Superior temporal gyrus (tissue), 1 donor: ENCODE results near the gene MSH2.
A peak's percentile ranks its signal among the peaks of the same experiment; 100 is the strongest.
"Not testable (repeated sequence)": the region's sequence is repeated elsewhere in the genome, so short reads cannot be mapped to it uniquely, and the experiment has no call there.

ENCODE experiments used
- DNase-seq: peaks from one replicate; pipeline ENCODE4 v3.0.0-alpha.2; 2016; ENCODE audit errors: extremely low spot score

The MSH2 gene

DNA sequence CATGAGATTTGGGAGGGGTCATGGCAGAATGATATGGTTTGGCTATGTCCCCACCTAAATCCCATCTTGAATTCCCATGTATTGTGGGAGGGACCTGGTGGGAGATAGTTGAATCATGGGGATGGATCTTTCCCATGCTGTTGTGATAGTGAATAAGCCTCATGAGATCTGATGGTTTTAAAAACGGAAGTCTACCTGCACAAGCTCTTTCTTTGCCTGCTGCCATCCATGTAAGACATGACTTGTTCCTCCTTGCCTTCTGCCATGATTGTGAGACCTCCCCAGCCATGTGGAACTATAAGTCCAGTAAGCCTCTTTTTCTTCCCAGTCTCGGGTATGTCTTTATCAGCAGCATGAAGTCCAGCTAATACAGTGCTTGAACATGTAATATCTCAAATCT lies 5.0 kb downstream of the MSH2 start:
- DNase-seq: not testable (repeated sequence)

GRCh38 chr2:47414682-47415458 lies 11.9 kb downstream of the MSH2 start:
- DNase-seq: no peak

GRCh38 chr2:47420214-47420613 lies 17.3 kb downstream of the MSH2 start:
- DNase-seq: no peak

- not testable (repeated sequence) for DNase-seq
Measured at GRCh38 chr2:47420683-47421082, 17.7 kb downstream of the MSH2 start.

DNA sequence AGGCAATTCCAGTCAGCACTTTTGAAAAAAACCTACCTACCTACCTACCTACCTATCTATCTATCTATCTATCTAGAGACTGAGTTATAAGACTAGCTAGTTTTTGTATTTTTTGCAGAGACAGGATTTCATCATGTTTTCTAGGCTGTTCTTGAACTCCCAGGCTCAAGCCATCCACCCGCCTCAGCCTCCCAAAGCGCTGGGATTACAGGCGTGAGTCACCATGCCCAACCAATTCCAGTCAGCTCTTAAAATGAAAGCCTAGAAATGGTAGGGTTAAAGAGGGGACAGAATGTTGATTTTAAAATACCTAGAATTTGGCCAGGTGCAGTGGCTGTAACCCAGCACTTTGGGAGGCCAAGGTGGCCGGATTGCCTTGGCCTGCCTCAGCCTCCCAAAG lies 19.1 kb downstream of the MSH2 start:
- DNase-seq: no peak

DNA sequence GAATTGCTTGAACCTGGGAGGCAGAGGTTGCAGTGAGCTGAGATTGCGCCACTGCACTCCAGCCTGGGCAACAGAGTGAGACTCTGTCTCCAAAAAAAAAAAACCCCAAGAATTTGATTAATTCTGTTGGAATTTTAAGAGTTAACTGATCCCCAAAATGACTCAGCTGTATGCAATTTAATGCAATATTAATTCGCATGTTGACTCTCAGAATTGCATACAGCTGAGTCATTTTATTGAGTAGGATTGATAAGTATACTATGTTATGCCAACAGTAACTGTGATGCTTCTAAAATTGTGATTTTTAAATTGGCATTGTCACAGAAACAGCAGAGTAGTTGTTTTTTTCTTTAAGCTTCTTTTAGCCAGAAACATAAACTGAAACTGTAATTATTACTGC lies 19.6 kb downstream of the MSH2 start:
- DNase-seq: no peak

- no peak for DNase-seq
Measured at GRCh38 chr2:47426786-47427185, 23.8 kb downstream of the MSH2 start.

- no peak for DNase-seq
Measured at GRCh38 chr2:47429795-47430194, 26.8 kb downstream of the MSH2 start.

DNA sequence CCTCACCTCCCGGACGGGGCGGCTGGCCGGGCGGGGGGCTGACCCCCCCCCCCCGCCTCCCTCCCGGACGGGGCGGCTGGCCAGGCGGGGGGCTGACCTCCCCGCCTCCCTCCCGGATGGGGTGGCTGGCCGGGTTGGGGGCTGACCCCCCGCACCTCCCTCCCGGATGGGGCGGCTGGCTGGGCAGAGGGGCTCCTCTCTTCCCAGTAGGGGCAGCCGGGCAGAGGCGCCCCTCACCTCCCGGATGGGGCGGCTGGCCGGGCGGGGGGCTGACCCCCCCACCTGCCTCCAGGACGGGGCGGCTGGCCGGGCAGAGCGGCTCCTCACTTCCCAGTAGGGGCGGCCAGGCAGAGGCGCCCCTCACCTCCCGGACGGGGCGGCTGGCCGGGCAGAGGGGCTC lies 30.1 kb downstream of the MSH2 start:
- not testable (repeated sequence) for DNase-seq

DNA sequence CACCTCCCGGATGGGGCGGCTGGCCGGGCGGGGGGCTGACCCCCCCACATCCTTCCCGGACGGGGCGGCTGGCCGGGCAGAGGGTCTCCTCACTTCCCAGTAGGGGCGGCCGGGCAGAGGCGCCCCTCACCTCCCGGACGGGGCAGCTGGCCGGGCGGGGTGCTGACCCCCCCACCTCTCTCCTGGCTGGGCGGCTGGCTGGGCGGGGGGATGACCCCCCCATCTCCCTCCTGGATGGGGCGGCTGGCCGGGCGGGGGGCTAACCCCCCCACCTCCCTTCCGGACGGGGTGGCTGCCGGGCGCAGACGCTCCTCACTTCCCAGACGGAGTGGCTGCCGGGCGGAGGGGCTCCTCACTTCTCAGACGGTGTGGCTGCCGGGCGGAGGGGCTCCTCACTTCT lies 30.5 kb downstream of the MSH2 start:
- not testable (repeated sequence) for DNase-seq

GRCh38 chr2:47437287-47437686 lies 34.3 kb downstream of the MSH2 start:
- DNase-seq: peak; percentile 86

DNA sequence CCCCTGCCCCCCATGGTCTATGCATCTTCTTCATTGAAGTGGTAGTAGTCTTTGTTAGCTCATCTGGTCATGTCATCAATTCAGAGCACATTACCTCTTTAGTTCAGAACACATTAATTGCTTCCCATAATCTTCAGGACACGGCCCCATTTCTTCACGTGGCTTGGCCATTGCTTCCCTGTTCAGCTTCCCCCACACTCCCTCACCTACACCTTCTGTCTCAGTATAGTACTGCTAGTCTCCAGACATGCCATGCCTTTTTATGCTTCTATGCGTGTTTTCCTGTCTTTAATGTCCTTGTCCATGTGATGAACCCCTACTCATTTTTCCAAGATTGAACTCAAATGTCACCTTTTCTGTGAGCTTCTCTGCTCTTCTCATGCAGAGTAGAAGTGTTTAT lies 35.1 kb downstream of the MSH2 start:
- DNase-seq: no peak

- DNase-seq: no peak
Measured at GRCh38 chr2:47438783-47439182, 35.8 kb downstream of the MSH2 start.

DNA sequence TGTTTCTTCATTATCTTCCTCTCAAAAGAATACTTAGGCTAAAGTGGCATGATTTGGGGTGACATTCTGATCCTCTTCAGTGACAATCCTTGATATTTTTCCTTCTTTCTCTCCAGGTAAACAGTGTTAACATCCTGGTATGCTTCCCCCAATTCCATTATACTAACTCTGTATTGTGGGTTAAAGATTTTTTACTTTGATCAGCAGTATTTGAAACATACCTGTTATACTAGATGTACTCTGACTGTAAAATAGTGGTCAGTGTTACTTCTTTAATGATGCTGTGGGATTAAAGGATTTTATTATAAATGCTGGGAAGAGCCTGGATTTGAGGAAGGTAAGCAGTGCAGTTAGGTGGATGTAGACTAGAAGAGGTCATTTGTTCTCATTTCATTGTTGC lies 48.8 kb downstream of the MSH2 start:
- DNase-seq: no peak

- DNase-seq: no peak
Measured at GRCh38 chr2:47452761-47453160, 49.8 kb downstream of the MSH2 start.

DNA sequence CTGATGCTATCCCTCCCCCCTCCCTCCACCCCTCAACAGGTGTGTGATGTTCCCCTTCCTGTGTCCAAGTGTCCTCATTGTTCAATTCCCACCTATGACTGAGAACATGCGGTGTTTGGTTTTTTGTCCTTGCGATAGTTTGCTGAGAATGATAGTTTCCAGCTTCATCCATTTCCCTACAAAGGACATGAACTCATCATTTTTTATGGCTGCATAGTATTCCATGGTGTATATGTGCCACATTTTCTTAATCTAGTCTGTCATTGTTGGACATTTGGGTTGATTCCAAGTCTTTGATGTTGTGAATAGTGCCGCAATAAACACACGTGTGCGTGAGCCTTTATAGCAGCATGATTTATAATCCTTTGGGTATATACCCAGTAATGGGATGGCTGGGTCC lies 51.9 kb downstream of the MSH2 start:
- not testable (repeated sequence) for DNase-seq

- no peak for DNase-seq
Measured at GRCh38 chr2:47455411-47455810, 52.5 kb downstream of the MSH2 start.

- no peak for DNase-seq
Measured at GRCh38 chr2:47456851-47457250, 53.9 kb downstream of the MSH2 start.

DNA sequence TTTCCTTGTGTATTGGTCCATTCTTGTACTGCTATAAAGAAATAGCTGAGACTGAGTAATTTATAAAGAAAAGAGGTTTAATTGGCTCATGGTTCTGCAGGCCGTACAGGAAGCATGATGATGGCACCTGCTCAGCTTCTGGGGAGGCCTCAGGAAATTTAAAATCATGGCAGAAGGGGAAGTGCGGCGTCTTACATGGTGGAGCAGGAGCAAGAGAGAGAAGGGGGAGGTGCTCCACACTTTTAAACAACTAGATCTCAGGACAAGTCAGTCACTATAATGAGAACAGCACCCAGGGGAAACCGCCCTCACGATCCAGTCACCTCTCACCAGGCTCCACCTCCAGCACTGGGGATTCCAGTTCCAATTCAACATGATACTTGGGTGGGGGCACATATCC lies 54.3 kb downstream of the MSH2 start:
- no peak for DNase-seq

DNA sequence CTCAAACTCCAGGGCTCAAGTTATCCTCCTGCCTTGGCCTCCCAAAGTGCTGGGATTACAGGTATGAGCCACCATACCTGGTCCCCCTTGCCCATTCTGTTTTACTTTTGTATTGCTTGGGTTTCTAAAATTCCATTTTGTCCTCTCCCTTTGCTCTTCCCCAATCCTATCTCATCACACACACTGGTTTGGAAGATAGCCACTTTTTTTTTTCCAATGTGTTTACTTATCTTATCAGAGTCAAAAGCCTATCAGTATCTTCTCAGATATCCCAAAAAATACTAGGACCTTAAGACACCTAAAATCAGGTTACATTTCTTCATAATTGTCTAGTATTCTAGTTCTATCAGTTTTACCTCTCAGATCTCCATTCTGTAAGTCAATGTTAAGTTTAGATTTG lies 56.1 kb downstream of the MSH2 start:
- no peak for DNase-seq

DNA sequence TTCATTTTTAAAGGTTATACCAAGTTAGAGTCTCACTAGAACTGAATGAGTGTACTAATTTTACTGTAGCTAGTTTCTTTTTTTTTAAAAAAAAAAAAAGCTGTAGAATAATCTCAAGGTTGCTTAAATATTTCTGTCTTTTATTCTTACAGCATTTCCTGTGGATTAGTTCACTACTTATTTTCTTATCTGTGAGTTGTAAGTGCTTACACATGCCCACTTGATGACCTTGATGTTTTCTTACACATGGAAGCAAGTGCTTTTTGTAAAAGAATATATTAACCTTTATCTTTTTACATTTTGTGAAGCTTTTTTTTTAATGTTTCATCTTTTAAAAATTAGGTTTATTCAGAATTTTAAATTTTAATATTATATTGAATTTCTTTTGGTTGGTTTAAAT lies 57.8 kb downstream of the MSH2 start:
- DNase-seq: no peak

- no peak for DNase-seq
Measured at GRCh38 chr2:47471429-47472116, 68.6 kb downstream of the MSH2 start.

DNA sequence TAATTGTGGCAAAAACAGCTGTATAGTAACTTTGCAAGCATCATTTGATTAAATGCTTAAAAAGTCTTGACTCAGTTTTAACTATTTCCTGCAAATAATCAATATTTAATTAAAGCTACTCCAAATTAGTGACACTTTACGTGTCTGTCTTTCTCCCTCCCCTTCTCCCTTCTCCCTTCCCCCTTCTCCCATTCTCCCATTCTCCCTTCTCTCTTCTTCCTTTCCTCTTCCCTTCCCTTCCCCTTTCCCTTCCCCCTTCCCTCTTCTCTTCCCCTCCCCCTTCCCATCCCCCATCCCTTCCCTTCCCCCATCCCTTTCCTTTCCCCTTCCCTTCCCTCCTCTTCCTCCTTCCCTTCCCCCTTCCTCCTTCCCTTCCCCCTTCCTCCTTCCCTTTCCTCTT lies 76.9 kb downstream of the MSH2 start:
- DNase-seq: no peak
